Activated naive CD8-positive, alpha-beta T cell treated with anti-CD3 and anti-CD28 coated beads, Interleukin-2, amount 10 ng/mL, durations not matched to agents 7 days and 5 days (primary cell): Measurements from ENCODE around the gene CD82. TPM values are rescaled to one million over a fixed set of nuclear protein-coding genes. Genes with fewer than 3 reads are reported as not detected.
"Not testable (repeated sequence)": the region's sequence is repeated elsewhere in the genome, so short reads cannot be mapped to it uniquely, and the experiment has no call there.

Experiments used
- ATAC-seq: fragments of 150-1000 bp; cut with Tn5 transposase; one replicate; pipeline ENCODE4 v1.10.0; 2021; ENCODE audit warnings: low read depth, moderate library complexity
- POLR2A ChIA-PET: fragments of 350-600 bp; sonication (Branson Sonifier 250); formaldehyde crosslinking; loops from one replicate; lab custom pipeline; 2021; ENCODE audit warnings: antibody characterized with exemption; lab: Charles Lee
- DNase-seq: peaks from one replicate; pipeline ENCODE4 v3.0.0; 2021
- H3K27ac Mint-ChIP-seq: one replicate; pipeline ENCODE4 v1.8.0; 2022; ENCODE audit warnings: mild to moderate bottlenecking, mixed read lengths
- H3K27me3 Mint-ChIP-seq: one replicate; pipeline ENCODE4 v1.8.0; 2022; ENCODE audit warnings: mild to moderate bottlenecking, moderate library complexity, mixed read lengths
- H3K36me3 Mint-ChIP-seq: one replicate; pipeline ENCODE4 v1.8.0; 2021; ENCODE audit warnings: mild to moderate bottlenecking, mixed read lengths
- H3K4me1 Mint-ChIP-seq: one replicate; pipeline ENCODE4 v1.8.0; 2021; ENCODE audit warnings: mixed read lengths
- H3K4me3 Mint-ChIP-seq: one replicate; pipeline ENCODE4 v1.8.0; 2022; ENCODE audit warnings: mild to moderate bottlenecking, moderate library complexity, mixed read lengths
- H3K9me3 Mint-ChIP-seq: one replicate; pipeline ENCODE4 v1.8.0; 2021; ENCODE audit warnings: mixed read lengths
- total RNA-seq, 2 experiments: library from RNA; stranded (reverse); gene quantifications; one replicate each; pipeline ENCODE4 v1.2.3, GENCODE V29; 2021

The CD82 gene
- total RNA-seq, 2 experiments from 2014 or later: 71.9 to 80.2 TPM

DNA sequence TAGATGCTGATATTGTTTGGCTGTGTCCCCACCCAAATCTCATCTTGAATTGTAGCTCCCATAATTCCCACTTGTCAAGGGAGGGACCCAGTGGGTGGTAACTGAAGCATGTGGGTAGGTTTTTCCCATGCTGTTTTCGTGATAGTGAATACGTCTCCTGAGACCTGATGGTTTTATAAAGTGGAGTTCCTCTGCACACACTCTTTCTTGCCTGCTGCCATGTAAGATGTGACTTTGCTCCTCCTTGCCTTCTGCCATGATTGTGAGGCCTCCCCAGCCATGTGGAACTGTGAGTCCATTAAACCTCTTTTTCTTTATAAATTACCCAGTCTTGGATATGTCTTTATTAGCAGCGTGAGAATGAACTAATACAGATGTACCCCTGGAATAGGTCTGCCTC lies 95.1 kb downstream of the CD82 start:
- not testable (repeated sequence) for H3K4me3 Mint-ChIP-seq, H3K36me3 Mint-ChIP-seq, H3K4me1 Mint-ChIP-seq, DNase-seq, H3K9me3 Mint-ChIP-seq, ATAC-seq, H3K27ac Mint-ChIP-seq
- H3K27me3 Mint-ChIP-seq: peaks cover 14% of the 10 kb centered on the region
- POLR2A ChIA-PET: interaction anchor here (1.2 kb wide), 1 partner anchor 21 kb away, joined by 3 read pairs; no protein-coding TSS in a partner anchor

DNA sequence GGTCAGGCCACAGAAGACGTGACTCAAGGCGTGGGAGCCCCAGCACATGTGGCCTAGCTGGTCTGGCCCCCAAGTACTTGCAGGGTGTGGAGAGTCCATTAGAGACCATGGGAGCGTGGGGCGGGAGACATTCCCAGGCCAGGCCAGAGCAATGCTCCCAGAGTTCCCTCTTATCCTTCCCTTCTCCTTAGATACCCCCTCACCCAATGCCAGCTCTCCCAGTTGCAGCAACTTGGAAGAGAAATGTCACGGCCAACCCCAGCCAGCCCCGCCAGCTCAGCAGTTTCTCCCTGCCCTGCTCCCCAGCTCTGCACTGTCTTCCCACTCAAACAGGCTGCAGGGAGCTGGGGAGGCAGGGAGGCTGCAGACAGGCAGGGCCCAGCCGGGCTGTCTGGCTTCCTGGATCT lies 95.9 kb downstream of the CD82 start:
- POLR2A ChIA-PET: interaction anchor here (1.2 kb wide), 1 partner anchor 20 kb away, joined by 3 read pairs; no protein-coding TSS in a partner anchor
- Mint-ChIP-seq H3K4me3 (no peak overlapping the region), H3K36me3 (no peaks in the 10 kb centered on the region), H3K9me3 (peaks cover 1% of the 10 kb centered on the region), H3K27me3 (peaks cover 10% of the 10 kb centered on the region), H3K4me1 (peaks cover 3% of the 10 kb centered on the region), H3K27ac (no peak overlapping the region)
- ATAC-seq (no peak), DNase-seq (no peak)

Other genes starting within 250 kb of the CD82 start
- gene TSPAN18, start 161.3 kb downstream of the CD82 start, total RNA-seq: 1 to 10 TPM; 4.9 to 5.2 TPM